ENCODE measurements around the gene FMO2. TPM values are rescaled to one million over a fixed set of nuclear protein-coding genes. Genes with fewer than 3 reads are reported as not detected.

FMO2 gene
- total and polyA plus RNA-seq, 10 donors, result 0.26 to 4.6 (median 1.2) TPM; not detected in 1

GRCh38 chr1:171258429-171258828, 73.3 kb downstream of the FMO2 start:
- peaks cover 0 to 21% (median 0%) of the 10 kb centered on the region in 7 donors for H3K27me3 ChIP-seq (replicated peaks in 1 of 7)
- H3K4me3 ChIP-seq, result no peak overlapping the region
- WGBS, 5 donors, result 79 to 87% (median 82%) methylated on average over 3 of the region's 3 CpGs
- no peak overlapping the region for H3K27ac ChIP-seq
- no peaks in the 10 kb centered on the region for H3K9me3 ChIP-seq
- TF ChIP-seq POLR2AphosphoS5 (IDR thresholded peaks at IDR 0.05) (no peak), POLR2A (IDR thresholded peaks at IDR 0.05) (no peak), CTCF (IDR thresholded peaks at IDR 0.05 in 8 of 11, conservative IDR thresholded peaks at IDR 0.05 in 3 of 11) (no peak)
- intact Hi-C loops (cut with DNase I; ENCODE audit: low total_unique reads), result no loop called here
- no peak for DNase-seq
- no peaks in the 10 kb centered on the region for H3K4me1 ChIP-seq
- H3K36me3 ChIP-seq, result no peaks in the 10 kb centered on the region

GRCh38 chr1:171258943-171259342, 73.8 kb downstream of the FMO2 start:
- WGBS, 5 donors, result 75 to 89% (median 85%) methylated on average over 2 of the region's 2 CpGs
- intact Hi-C loops (cut with DNase I; ENCODE audit: low total_unique reads), result no loop called here
- H3K27me3 ChIP-seq (replicated peaks in 1 of 7), result peaks cover 0 to 16% (median 0%) of the 10 kb centered on the region in 7 donors
- no peak overlapping the region for H3K4me3 ChIP-seq
- no peak overlapping the region for H3K27ac ChIP-seq
- DNase-seq, result no peak
- TF ChIP-seq CTCF (IDR thresholded peaks at IDR 0.05 in 8 of 11, conservative IDR thresholded peaks at IDR 0.05 in 3 of 11) (no peak), POLR2AphosphoS5 (IDR thresholded peaks at IDR 0.05) (no peak), POLR2A (IDR thresholded peaks at IDR 0.05) (no peak)
- no peaks in the 10 kb centered on the region for H3K4me1 ChIP-seq
- no peaks in the 10 kb centered on the region for H3K9me3 ChIP-seq
- no peaks in the 10 kb centered on the region for H3K36me3 ChIP-seq

Small RNA genes lying within 50 kb of the gene (small RNA-seq; reads per million reads assigned to genes)
- 0 reads per million in 4 donors for gene RF00019

Other genes starting within 250 kb of the FMO2 start
- gene MROH9, start 249.8 kb upstream of the FMO2 start, total RNA-seq, result not detected
- not detected for gene MROH9, start 249.8 kb upstream of the FMO2 start, polyA plus RNA-seq
- 1 to 10 TPM in 1 of 7 donors, under 1 TPM in 1, not detected in 5; 0.20 to 1.0 TPM for gene FMO3, start 94.4 kb upstream of the FMO2 start, total RNA-seq
- under 1 TPM; 0.46 to 0.70 (median 0.64) TPM for gene FMO3, start 94.4 kb upstream of the FMO2 start, polyA plus RNA-seq
- not detected for gene FMO1, start 63.2 kb downstream of the FMO2 start, total RNA-seq
- under 1 TPM; 0.17 to 0.30 (median 0.22) TPM for gene FMO1, start 63.2 kb downstream of the FMO2 start, polyA plus RNA-seq
- gene FMO4, start 128.9 kb downstream of the FMO2 start, total RNA-seq, result 10 to 100 TPM in 1 of 7 donors, 1 to 10 TPM in 6; 2.0 to 10.8 (median 4.6) TPM
- gene FMO4, start 128.9 kb downstream of the FMO2 start, polyA plus RNA-seq, result 1 to 10 TPM; 3.0 to 3.5 (median 3.0) TPM

All from spleen (tissue), 11 donors.